ENCODE results near the gene C1GALT1C1. TPM values are rescaled to one million over a fixed set of nuclear protein-coding genes. Genes with fewer than 3 reads are reported as not detected.
"Not testable (repeated sequence)": the region's sequence is repeated elsewhere in the genome, so short reads cannot be mapped to it uniquely, and the experiment has no call there.

C1GALT1C1 gene
- total and polyA plus RNA-seq, 2 experiments from 2014 or later = 16.3 to 18.8 TPM

- not testable (repeated sequence) for H3K36me3 ChIP-seq (ENCODE audit: insufficient read depth); H4K20me1 ChIP-seq (replicated peaks; ENCODE audit: insufficient read depth); H3K9me2 ChIP-seq (ENCODE audit: insufficient read depth); H3K27ac ChIP-seq (ENCODE audit: low read depth); ATAC-seq; H2AFZ ChIP-seq; H3K27ac Mint-ChIP-seq; H3F3A ChIP-seq (replicated peaks; ENCODE audit: low read depth); H3K4me1 ChIP-seq (ENCODE audit: insufficient read depth); H3K36me3 Mint-ChIP-seq (ENCODE audit: low read depth); H3K79me2 ChIP-seq (replicated peaks; ENCODE audit: insufficient read depth); DNase-seq (ENCODE audit: low spot score); H3K9me3 Mint-ChIP-seq; H3K27me3 ChIP-seq (ENCODE audit: insufficient read depth); H3K4me3 Mint-ChIP-seq; H3K27me3 Mint-ChIP-seq (ENCODE audit: insufficient read depth, low read depth, poor library complexity); H3K4me3 ChIP-seq; H3K4me2 ChIP-seq
- H3K4me1 Mint-ChIP-seq = peaks cover 16% of the 10 kb centered on the region
Observed at GRCh38 chrX:120664535-120664934, 34.7 kb upstream of the C1GALT1C1 start.

GRCh38 chrX:120664081-120664480 lies 34.2 kb upstream of the C1GALT1C1 start:
- no peak for ATAC-seq
- TF ChIP-seq EZH2phosphoT487 (IDR thresholded peaks at IDR 0.05; ENCODE audit: unreplicated experiment) = no peak
- peak in 1 of 2 experiments; percentile 28; a peak in 3 of 4 replicates for TF ChIP-seq CTCF (conservative IDR thresholded peaks at IDR 0.05; ENCODE audit: low read depth in 2 of 2)
- TF ChIP-seq REST (IDR thresholded peaks at IDR 0.05; ENCODE audit: unreplicated experiment) = no peak
- no peak overlapping the region for H3K27ac Mint-ChIP-seq

GRCh38 chrX:120662662-120663061 lies 32.8 kb upstream of the C1GALT1C1 start:
- Histone ChIP-seq H3F3A (replicated peaks; ENCODE audit: low read depth) (no peaks in the 10 kb centered on the region), H3K4me1 (ENCODE audit: insufficient read depth) (peaks cover 7% of the 10 kb centered on the region; the same call in 1 of the 2 replicates), H3K36me3 (ENCODE audit: insufficient read depth) (no peaks in the 10 kb centered on the region), H4K20me1 (replicated peaks; ENCODE audit: insufficient read depth) (no peaks in the 10 kb centered on the region), H3K27me3 (ENCODE audit: insufficient read depth) (no peaks in the 10 kb centered on the region), H3K27ac (ENCODE audit: low read depth) (no peak overlapping the region), H3K79me2 (replicated peaks; ENCODE audit: insufficient read depth) (no peaks in the 10 kb centered on the region), H3K4me2 (0 out of 2 replicates have a peak overlapping the region, but pooled peaks have one; percentile 4), H2AFZ (no peak overlapping the region), H3K9me2 (ENCODE audit: insufficient read depth) (no peaks in the 10 kb centered on the region), H3K4me3 (no peak overlapping the region)
- Mint-ChIP-seq H3K27ac (no peak overlapping the region), H3K4me1 (peaks cover 16% of the 10 kb centered on the region), H3K27me3 (ENCODE audit: insufficient read depth, low read depth, poor library complexity) (no peaks in the 10 kb centered on the region), H3K9me3 (no peaks in the 10 kb centered on the region; the same call in 2 of the 3 replicates), H3K36me3 (ENCODE audit: low read depth) (no peaks in the 10 kb centered on the region), H3K4me3 (no peak overlapping the region)
- DNase-seq (ENCODE audit: low spot score) (no peak), ATAC-seq (no peak)
- TF ChIP-seq NANOG (IDR thresholded peaks at IDR 0.05; ENCODE audit: borderline replicate concordance) (no peak), POLR2AphosphoS5 (IDR thresholded peaks at IDR 0.05; ENCODE audit: low read depth) (no peak)

More at GRCh38 chrX:120664081-120664480, 34.2 kb upstream of the C1GALT1C1 start:
- H3K4me3 Mint-ChIP-seq = no peak overlapping the region
- Histone ChIP-seq H3K27me3 (ENCODE audit: insufficient read depth) (no peaks in the 10 kb centered on the region), H3K4me2 (peak overlapping the region; percentile 48), H3K4me1 (ENCODE audit: insufficient read depth) (peaks cover 7% of the 10 kb centered on the region; the same call in 1 of the 2 replicates), H3K79me2 (replicated peaks; ENCODE audit: insufficient read depth) (no peaks in the 10 kb centered on the region), H2AFZ (no peak overlapping the region), H3K9me2 (ENCODE audit: insufficient read depth) (no peaks in the 10 kb centered on the region), H3K4me3 (no peak overlapping the region), H4K20me1 (replicated peaks; ENCODE audit: insufficient read depth) (no peaks in the 10 kb centered on the region), H3F3A (replicated peaks; ENCODE audit: low read depth) (no peaks in the 10 kb centered on the region), H3K36me3 (ENCODE audit: insufficient read depth) (no peaks in the 10 kb centered on the region), H3K27ac (ENCODE audit: low read depth) (no peak overlapping the region)
- H3K4me1 Mint-ChIP-seq = peaks cover 16% of the 10 kb centered on the region
- H3K27me3 Mint-ChIP-seq (ENCODE audit: insufficient read depth, low read depth, poor library complexity) = no peaks in the 10 kb centered on the region
- DNase-seq (ENCODE audit: low spot score) = peak; percentile 13
- H3K9me3 Mint-ChIP-seq = no peaks in the 10 kb centered on the region
- no peaks in the 10 kb centered on the region for H3K36me3 Mint-ChIP-seq (ENCODE audit: low read depth)

Data from GM23338 (cell line).